Measurements from ENCODE around the gene PNPLA7. TPM values are rescaled to one million over a fixed set of nuclear protein-coding genes. Genes with fewer than 3 reads are reported as not detected.

The PNPLA7 gene
- total RNA-seq, 1 experiment from 2014 or later = 1.3 TPM

- TF ChIP-seq ZMAT4 (CRISPR knock-in tag; IDR thresholded peaks at IDR 0.05) = no peak
- no peak for TF ChIP-seq ESRRA (CRISPR knock-in tag; IDR thresholded peaks at IDR 0.05; ENCODE audit: borderline replicate concordance)
Measured at GRCh38 chr9:137581361-137582285, 31.4 kb upstream of the PNPLA7 start (continued).

GRCh38 chr9:137580954-137581322 lies 30.7 kb upstream of the PNPLA7 start:
- peaks cover 21% of the 10 kb centered on the region for H3K36me3 Mint-ChIP-seq

GRCh38 chr9:137580209-137580953 lies 30.2 kb upstream of the PNPLA7 start:
- ATAC-seq (no peak), DNase-seq (ENCODE audit: low spot score) (no peak)
- Mint-ChIP-seq H3K4me3 (no peak overlapping the region), H3K9me3 (no peaks in the 10 kb centered on the region), H3K36me3 (peaks cover 21% of the 10 kb centered on the region), H3K27ac (peak overlapping the region; percentile 68), H3K27me3 (ENCODE audit: low read depth) (no peaks in the 10 kb centered on the region), H3K4me1 (peaks cover 28% of the 10 kb centered on the region)
- ChIA-PET POLR2A (interaction anchor here (0.7 to 1.9 kb wide), 3 partner anchors 9 to 85 kb away, joined by 3 to 7 read pairs (median 4); no protein-coding TSS in a partner anchor), CTCF (interaction anchor here (1.1 to 4.2 kb wide), 6 partner anchors 11 to 95 kb away, joined by 3 to 51 read pairs (median 8); partner anchors contain the start of genes MRPL41 and ZMYND19)
- TF ChIP-seq GRHL2 (CRISPR knock-in tag; IDR thresholded peaks at IDR 0.05; ENCODE audit: insufficient replicate concordance, severe bottlenecking) = no peak

More at GRCh38 chr9:137580954-137581322, 30.7 kb upstream of the PNPLA7 start:
- no peak overlapping the region for H3K27ac Mint-ChIP-seq
- no peak for DNase-seq (ENCODE audit: low spot score)
- H3K4me3 Mint-ChIP-seq = no peak overlapping the region
- peaks cover 28% of the 10 kb centered on the region for H3K4me1 Mint-ChIP-seq
- ATAC-seq = no peak
- ChIA-PET CTCF (interaction anchor here (0.7 to 4.2 kb wide), 7 partner anchors 10 to 123 kb away, joined by 3 to 51 read pairs (median 4); partner anchors contain the start of genes ARRDC1, EHMT1 and ZMYND19), POLR2A (interaction anchor here (1.9 kb wide), 1 partner anchor 8 kb away, joined by 7 read pairs; no protein-coding TSS in a partner anchor)
- H3K9me3 Mint-ChIP-seq = no peaks in the 10 kb centered on the region
- no peak for TF ChIP-seq ZSCAN18 (CRISPR knock-in tag; IDR thresholded peaks at IDR 0.05)
- no peaks in the 10 kb centered on the region for H3K27me3 Mint-ChIP-seq (ENCODE audit: low read depth)

GRCh38 chr9:137579259-137579604 lies 29.0 kb upstream of the PNPLA7 start:
- no peaks in the 10 kb centered on the region for H3K27me3 Mint-ChIP-seq (ENCODE audit: low read depth)
- POLR2A ChIA-PET = interaction anchor here (0.7 to 1.9 kb wide), 2 partner anchors 10 to 86 kb away, joined by 4 to 7 read pairs; no protein-coding TSS in a partner anchor
- H3K4me3 Mint-ChIP-seq = peak overlapping the region; percentile 80
- peaks cover 33% of the 10 kb centered on the region for H3K36me3 Mint-ChIP-seq
- H3K4me1 Mint-ChIP-seq = peaks cover 28% of the 10 kb centered on the region
- CTCF ChIA-PET = interaction anchor here (0.6 to 4.2 kb wide), 14 partner anchors 9 to 443 kb away, joined by 3 to 51 read pairs (median 4); partner anchors contain the start of genes ARRDC1, MRPL41 and ZMYND19
- peak overlapping the region; percentile 36 for H3K27ac Mint-ChIP-seq
- DNase-seq (ENCODE audit: low spot score) (no peak), ATAC-seq (peak; percentile 9)
- H3K9me3 Mint-ChIP-seq = no peaks in the 10 kb centered on the region
- TF ChIP-seq SMAD3 (CRISPR knock-in tag; IDR thresholded peaks at IDR 0.05; ENCODE audit: borderline replicate concordance) (no peak), MXD4 (CRISPR knock-in tag; IDR thresholded peaks at IDR 0.05; ENCODE audit: borderline replicate concordance) (no peak), TP53 (CRISPR knock-in tag; IDR thresholded peaks at IDR 0.05) (no peak), NFYB (CRISPR knock-in tag; conservative IDR thresholded peaks at IDR 0.05; ENCODE audit: low read depth) (no peak), E2F1 (CRISPR knock-in tag; IDR thresholded peaks at IDR 0.05) (no peak), USF2 (CRISPR knock-in tag; IDR thresholded peaks at IDR 0.05) (no peak), ZNF532 (CRISPR knock-in tag; IDR thresholded peaks at IDR 0.05; ENCODE audit: borderline replicate concordance) (no peak), CREM (CRISPR knock-in tag; IDR thresholded peaks at IDR 0.05) (no peak), NFATC4 (CRISPR knock-in tag; IDR thresholded peaks at IDR 0.05) (no peak)
